ENCODE data around the gene ZBTB4.

The ZBTB4 gene, protein sequence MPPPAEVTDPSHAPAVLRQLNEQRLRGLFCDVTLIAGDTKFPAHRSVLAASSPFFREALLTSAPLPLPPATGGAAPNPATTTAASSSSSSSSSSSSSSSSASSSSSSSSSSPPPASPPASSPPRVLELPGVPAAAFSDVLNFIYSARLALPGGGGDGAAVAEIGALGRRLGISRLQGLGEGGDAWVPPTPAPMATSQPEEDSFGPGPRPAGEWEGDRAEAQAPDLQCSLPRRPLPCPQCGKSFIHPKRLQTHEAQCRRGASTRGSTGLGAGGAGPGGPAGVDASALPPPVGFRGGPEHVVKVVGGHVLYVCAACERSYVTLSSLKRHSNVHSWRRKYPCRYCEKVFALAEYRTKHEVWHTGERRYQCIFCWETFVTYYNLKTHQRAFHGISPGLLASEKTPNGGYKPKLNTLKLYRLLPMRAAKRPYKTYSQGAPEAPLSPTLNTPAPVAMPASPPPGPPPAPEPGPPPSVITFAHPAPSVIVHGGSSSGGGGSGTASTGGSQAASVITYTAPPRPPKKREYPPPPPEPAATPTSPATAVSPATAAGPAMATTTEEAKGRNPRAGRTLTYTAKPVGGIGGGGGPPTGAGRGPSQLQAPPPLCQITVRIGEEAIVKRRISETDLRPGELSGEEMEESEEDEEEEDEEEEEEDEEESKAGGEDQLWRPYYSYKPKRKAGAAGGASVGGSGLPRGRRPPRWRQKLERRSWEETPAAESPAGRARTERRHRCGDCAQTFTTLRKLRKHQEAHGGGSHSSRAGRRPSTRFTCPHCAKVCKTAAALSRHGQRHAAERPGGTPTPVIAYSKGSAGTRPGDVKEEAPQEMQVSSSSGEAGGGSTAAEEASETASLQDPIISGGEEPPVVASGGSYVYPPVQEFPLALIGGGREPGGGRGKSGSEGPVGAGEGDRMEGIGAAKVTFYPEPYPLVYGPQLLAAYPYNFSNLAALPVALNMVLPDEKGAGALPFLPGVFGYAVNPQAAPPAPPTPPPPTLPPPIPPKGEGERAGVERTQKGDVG

DNA sequence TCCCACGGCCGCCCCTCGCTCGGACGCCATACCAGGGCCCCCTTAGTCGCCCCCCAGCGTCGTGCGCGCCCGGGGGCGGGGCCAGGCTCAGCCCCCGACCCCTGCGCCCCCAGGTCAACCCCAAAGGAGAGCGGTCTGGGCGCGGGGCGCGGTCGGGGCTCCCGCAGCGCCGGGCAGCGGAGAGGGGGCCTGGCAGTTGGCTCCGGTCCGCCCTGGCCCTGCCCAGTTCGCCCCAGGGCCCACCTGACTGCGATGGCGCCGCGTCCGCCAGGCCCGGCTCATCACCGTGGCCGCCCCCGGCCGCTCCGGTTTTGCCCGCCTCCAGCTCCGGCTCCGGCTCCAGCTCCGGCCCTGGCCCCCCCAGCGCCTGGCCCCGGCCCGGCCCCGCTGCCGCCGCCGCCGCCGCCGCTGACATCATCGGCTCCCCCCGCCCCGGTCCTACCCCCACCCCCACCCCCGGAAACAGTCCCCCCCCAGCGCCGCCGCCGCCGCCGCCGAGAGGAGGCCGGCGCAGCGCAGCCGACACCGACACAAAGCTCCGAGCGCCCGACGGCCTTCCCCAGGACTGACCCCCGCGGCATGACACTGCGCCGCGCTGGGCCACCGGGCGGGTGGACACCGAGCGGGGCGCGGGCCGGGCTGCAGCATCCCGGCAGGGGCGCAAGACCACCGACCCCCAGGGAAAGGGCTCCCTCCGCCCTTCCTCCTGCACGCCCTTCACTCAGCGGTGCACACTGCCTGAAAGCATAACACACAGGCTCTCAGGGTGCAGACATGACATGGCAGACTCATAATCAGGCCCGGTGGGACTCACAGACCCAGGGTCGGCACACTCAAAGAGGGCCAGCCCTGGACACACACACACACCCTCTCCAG is at the start of gene ZBTB4:
TSS of gene ZBTB4 (minus strand) at position 419 of the 876 bp plus-strand sequence. CDS start 12,830 bp downstream, outside the sequence.
- peak within 1 kb of the TSS; percentile 62 for H3K4me3 ChIP-seq (ENCODE audit: low read length)
- no peaks in the 10 kb centered on the region for H3K9me3 ChIP-seq (ENCODE audit: control insufficient read depth, low read depth, low read length)
- no peaks in the 10 kb centered on the region for H3K27me3 ChIP-seq (ENCODE audit: control insufficient read depth, insufficient read depth, low read length)
- H3K9ac ChIP-seq (ENCODE audit: low read length) = peak within 1 kb of the TSS; percentile 66
- H3K36me3 ChIP-seq (ENCODE audit: control insufficient read depth, low read depth, low read length) = no peaks in the 10 kb centered on the region
- no peak within 1 kb of the TSS for H3K27ac ChIP-seq (ENCODE audit: low read length)
- peaks cover 13% of the 10 kb centered on the region for H3K4me1 ChIP-seq (ENCODE audit: control insufficient read depth, low read depth, low read length)

GRCh38 chr17:7528842-7529241 is 49.4 kb upstream of the ZBTB4 start:
- no peak overlapping the region for H3K27ac ChIP-seq (ENCODE audit: low read length)
- no peaks in the 10 kb centered on the region for H3K27me3 ChIP-seq (ENCODE audit: control insufficient read depth, insufficient read depth, low read length)
- H3K4me1 ChIP-seq (ENCODE audit: control insufficient read depth, low read depth, low read length) = no peaks in the 10 kb centered on the region
- H3K9ac ChIP-seq (ENCODE audit: low read length) = no peak overlapping the region
- H3K36me3 ChIP-seq (ENCODE audit: control insufficient read depth, low read depth, low read length) = no peaks in the 10 kb centered on the region
- H3K4me3 ChIP-seq (ENCODE audit: low read length) = no peak overlapping the region
- peaks cover 7% of the 10 kb centered on the region for H3K9me3 ChIP-seq (ENCODE audit: control insufficient read depth, low read depth, low read length)

DNA sequence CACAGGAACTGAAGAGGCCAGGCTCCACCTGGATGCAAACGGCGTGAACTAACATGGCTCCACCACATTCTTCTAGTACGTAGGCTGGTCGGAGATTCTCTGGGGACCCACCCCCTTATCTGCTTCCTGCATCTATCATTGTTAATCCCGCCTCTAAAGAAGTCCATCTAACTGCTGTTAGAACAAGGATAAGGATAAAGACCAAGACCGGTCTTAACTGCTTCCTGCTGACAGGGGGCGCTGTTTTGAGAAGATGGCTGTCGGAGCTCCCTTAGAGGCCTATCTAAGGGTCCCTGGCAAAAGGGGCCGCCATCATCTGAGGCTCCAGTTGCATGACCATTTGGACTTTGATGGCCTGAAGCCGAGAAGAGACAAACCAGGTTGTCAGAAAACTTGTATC is 43.6 kb upstream of the ZBTB4 start:
- no peaks in the 10 kb centered on the region for H3K36me3 ChIP-seq (ENCODE audit: control insufficient read depth, low read depth, low read length)
- H3K4me3 ChIP-seq (ENCODE audit: low read length) = no peak overlapping the region
- H3K9ac ChIP-seq (ENCODE audit: low read length) = no peak overlapping the region
- no peaks in the 10 kb centered on the region for H3K27me3 ChIP-seq (ENCODE audit: control insufficient read depth, insufficient read depth, low read length)
- no peaks in the 10 kb centered on the region for H3K9me3 ChIP-seq (ENCODE audit: control insufficient read depth, low read depth, low read length)
- H3K4me1 ChIP-seq (ENCODE audit: control insufficient read depth, low read depth, low read length) = no peaks in the 10 kb centered on the region
- H3K27ac ChIP-seq (ENCODE audit: low read length) = no peak overlapping the region

GRCh38 chr17:7515911-7516610 is 36.6 kb upstream of the ZBTB4 start:
- no peaks in the 10 kb centered on the region for H3K27me3 ChIP-seq (ENCODE audit: control insufficient read depth, insufficient read depth, low read length)
- peaks cover 30% of the 10 kb centered on the region for H3K36me3 ChIP-seq (ENCODE audit: control insufficient read depth, low read depth, low read length)
- H3K9ac ChIP-seq (ENCODE audit: low read length) = no peak overlapping the region
- no peak overlapping the region for H3K4me3 ChIP-seq (ENCODE audit: low read length)
- no peak overlapping the region for H3K27ac ChIP-seq (ENCODE audit: low read length)
- H3K9me3 ChIP-seq (ENCODE audit: control insufficient read depth, low read depth, low read length) = no peaks in the 10 kb centered on the region
- no peaks in the 10 kb centered on the region for H3K4me1 ChIP-seq (ENCODE audit: control insufficient read depth, low read depth, low read length)

DNA sequence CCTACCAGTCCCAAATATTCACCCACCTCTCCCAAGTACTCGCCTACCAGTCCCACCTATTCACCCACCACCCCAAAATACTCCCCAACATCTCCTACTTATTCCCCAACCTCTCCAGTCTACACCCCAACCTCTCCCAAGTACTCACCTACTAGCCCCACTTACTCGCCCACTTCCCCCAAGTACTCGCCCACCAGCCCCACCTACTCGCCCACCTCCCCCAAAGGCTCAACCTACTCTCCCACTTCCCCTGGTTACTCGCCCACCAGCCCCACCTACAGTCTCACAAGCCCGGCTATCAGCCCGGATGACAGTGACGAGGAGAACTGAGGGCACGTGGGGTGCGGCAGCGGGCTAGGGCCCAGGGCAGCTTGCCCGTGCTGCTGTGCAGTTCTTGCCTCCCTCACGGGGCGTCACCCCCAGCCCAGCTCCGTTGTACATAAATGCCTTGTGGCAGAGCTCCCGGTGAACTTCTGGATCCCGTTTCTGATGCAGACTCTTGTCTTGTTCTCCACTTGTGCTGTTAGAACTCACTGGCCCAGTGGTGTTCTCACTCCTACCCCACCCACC is 34.5 kb upstream of the ZBTB4 start:
- H3K4me1 ChIP-seq (ENCODE audit: control insufficient read depth, low read depth, low read length) = no peaks in the 10 kb centered on the region
- no peak overlapping the region for H3K9ac ChIP-seq (ENCODE audit: low read length)
- no peak overlapping the region for H3K27ac ChIP-seq (ENCODE audit: low read length)
- no peaks in the 10 kb centered on the region for H3K27me3 ChIP-seq (ENCODE audit: control insufficient read depth, insufficient read depth, low read length)
- H3K36me3 ChIP-seq (ENCODE audit: control insufficient read depth, low read depth, low read length) = peaks cover 51% of the 10 kb centered on the region
- no peak overlapping the region for H3K4me3 ChIP-seq (ENCODE audit: low read length)
- H3K9me3 ChIP-seq (ENCODE audit: control insufficient read depth, low read depth, low read length) = no peaks in the 10 kb centered on the region

GRCh38 chr17:7512824-7513540 is 33.6 kb upstream of the ZBTB4 start:
- no peaks in the 10 kb centered on the region for H3K4me1 ChIP-seq (ENCODE audit: control insufficient read depth, low read depth, low read length)
- H3K4me3 ChIP-seq (ENCODE audit: low read length) = no peak overlapping the region
- H3K36me3 ChIP-seq (ENCODE audit: control insufficient read depth, low read depth, low read length) = peaks cover 60% of the 10 kb centered on the region
- no peak overlapping the region for H3K9ac ChIP-seq (ENCODE audit: low read length)
- no peaks in the 10 kb centered on the region for H3K9me3 ChIP-seq (ENCODE audit: control insufficient read depth, low read depth, low read length)
- H3K27ac ChIP-seq (ENCODE audit: low read length) = no peak overlapping the region
- H3K27me3 ChIP-seq (ENCODE audit: control insufficient read depth, insufficient read depth, low read length) = no peaks in the 10 kb centered on the region

GRCh38 chr17:7512105-7512504 is 32.7 kb upstream of the ZBTB4 start:
- Histone ChIP-seq H3K27me3 (ENCODE audit: control insufficient read depth, insufficient read depth, low read length) (no peaks in the 10 kb centered on the region), H3K4me3 (ENCODE audit: low read length) (no peak overlapping the region), H3K27ac (ENCODE audit: low read length) (no peak overlapping the region), H3K9me3 (ENCODE audit: control insufficient read depth, low read depth, low read length) (no peaks in the 10 kb centered on the region), H3K4me1 (ENCODE audit: control insufficient read depth, low read depth, low read length) (no peaks in the 10 kb centered on the region), H3K36me3 (ENCODE audit: control insufficient read depth, low read depth, low read length) (peaks cover 67% of the 10 kb centered on the region), H3K9ac (ENCODE audit: low read length) (no peak overlapping the region)

GRCh38 chr17:7511108-7511507 is 31.7 kb upstream of the ZBTB4 start:
- peaks cover 75% of the 10 kb centered on the region for H3K36me3 ChIP-seq (ENCODE audit: control insufficient read depth, low read depth, low read length)
- H3K4me3 ChIP-seq (ENCODE audit: low read length) = no peak overlapping the region
- no peak overlapping the region for H3K27ac ChIP-seq (ENCODE audit: low read length)
- no peaks in the 10 kb centered on the region for H3K9me3 ChIP-seq (ENCODE audit: control insufficient read depth, low read depth, low read length)
- no peaks in the 10 kb centered on the region for H3K4me1 ChIP-seq (ENCODE audit: control insufficient read depth, low read depth, low read length)
- H3K27me3 ChIP-seq (ENCODE audit: control insufficient read depth, insufficient read depth, low read length) = no peaks in the 10 kb centered on the region
- H3K9ac ChIP-seq (ENCODE audit: low read length) = no peak overlapping the region

DNA sequence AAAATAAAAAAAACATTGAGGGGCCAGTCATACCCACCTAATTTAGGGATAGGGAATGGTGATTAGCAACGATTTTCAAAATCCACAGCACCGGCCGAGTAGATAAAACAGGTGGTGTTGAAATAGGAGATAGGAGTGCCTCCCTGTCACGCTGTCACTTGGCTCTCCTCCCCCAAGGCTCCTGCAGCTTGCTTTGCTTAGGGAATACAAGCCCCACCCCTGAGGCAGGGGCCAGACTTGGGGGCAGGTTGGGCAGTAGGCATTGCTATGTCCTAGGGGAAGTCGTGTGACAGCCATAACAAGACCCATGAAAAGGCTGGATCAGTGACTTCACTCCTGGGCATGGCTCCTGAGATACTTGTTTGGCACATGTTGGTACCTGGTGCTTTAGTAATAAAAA is 30.5 kb upstream of the ZBTB4 start:
- Histone ChIP-seq H3K27me3 (ENCODE audit: control insufficient read depth, insufficient read depth, low read length) (no peaks in the 10 kb centered on the region), H3K27ac (ENCODE audit: low read length) (no peak overlapping the region), H3K36me3 (ENCODE audit: control insufficient read depth, low read depth, low read length) (peaks cover 83% of the 10 kb centered on the region), H3K9me3 (ENCODE audit: control insufficient read depth, low read depth, low read length) (no peaks in the 10 kb centered on the region), H3K4me1 (ENCODE audit: control insufficient read depth, low read depth, low read length) (no peaks in the 10 kb centered on the region), H3K4me3 (ENCODE audit: low read length) (no peak overlapping the region), H3K9ac (ENCODE audit: low read length) (no peak overlapping the region)

DNA sequence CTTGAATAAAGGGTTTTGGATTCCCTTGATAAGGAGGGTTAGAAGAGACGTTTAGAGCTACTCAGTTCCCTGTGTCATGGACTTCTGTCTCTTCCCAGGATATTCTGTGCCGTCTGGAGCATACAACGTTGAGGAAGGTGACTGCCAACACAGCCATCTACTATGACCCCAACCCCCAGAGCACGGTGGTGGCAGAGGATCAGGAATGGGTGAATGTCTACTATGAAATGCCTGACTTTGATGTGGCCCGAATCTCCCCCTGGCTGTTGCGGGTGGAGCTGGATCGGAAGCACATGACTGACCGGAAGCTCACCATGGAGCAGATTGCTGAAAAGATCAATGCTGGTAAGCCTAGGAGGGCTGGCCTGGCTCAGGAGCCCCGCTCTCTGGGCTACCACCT is 29.4 kb upstream of the ZBTB4 start:
- Histone ChIP-seq H3K27ac (ENCODE audit: low read length) (no peak overlapping the region), H3K4me3 (ENCODE audit: low read length) (no peak overlapping the region), H3K9ac (ENCODE audit: low read length) (no peak overlapping the region), H3K36me3 (ENCODE audit: control insufficient read depth, low read depth, low read length) (peaks cover 89% of the 10 kb centered on the region), H3K4me1 (ENCODE audit: control insufficient read depth, low read depth, low read length) (no peaks in the 10 kb centered on the region), H3K27me3 (ENCODE audit: control insufficient read depth, insufficient read depth, low read length) (no peaks in the 10 kb centered on the region), H3K9me3 (ENCODE audit: control insufficient read depth, low read depth, low read length) (no peaks in the 10 kb centered on the region)
